Measurements from ENCODE around the gene MED27. TPM values are rescaled to one million over a fixed set of nuclear protein-coding genes. Genes with fewer than 3 reads are reported as not detected.

Gene MED27
- total and polyA plus RNA-seq, 9 of the 15 experiments (the other 6 are each of a cell fraction or from before 2014, with no cell fraction given): 24.4 to 91.0 (median 36.1) TPM

DNA sequence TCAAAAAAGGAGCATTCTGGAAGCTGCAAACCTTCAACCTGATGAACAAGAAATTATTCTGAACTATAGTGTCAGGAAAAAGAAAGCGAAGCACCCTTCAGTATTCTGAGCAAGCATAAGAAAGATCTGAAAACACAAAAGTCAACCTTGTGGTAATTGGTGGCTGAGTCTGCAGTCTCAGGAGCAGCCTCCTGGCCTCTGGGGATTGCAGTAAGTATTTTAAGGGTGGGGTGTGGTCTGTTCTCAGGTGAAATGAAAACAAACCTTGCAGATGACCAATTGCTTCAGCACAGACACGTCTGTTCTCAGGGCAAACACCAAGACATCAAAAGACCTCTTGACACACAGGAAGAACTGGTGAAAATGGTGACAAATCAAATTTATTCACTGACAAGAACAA, 192.0 kb downstream of the MED27 start (continued):
- TF ChIP-seq, protein P1, sequence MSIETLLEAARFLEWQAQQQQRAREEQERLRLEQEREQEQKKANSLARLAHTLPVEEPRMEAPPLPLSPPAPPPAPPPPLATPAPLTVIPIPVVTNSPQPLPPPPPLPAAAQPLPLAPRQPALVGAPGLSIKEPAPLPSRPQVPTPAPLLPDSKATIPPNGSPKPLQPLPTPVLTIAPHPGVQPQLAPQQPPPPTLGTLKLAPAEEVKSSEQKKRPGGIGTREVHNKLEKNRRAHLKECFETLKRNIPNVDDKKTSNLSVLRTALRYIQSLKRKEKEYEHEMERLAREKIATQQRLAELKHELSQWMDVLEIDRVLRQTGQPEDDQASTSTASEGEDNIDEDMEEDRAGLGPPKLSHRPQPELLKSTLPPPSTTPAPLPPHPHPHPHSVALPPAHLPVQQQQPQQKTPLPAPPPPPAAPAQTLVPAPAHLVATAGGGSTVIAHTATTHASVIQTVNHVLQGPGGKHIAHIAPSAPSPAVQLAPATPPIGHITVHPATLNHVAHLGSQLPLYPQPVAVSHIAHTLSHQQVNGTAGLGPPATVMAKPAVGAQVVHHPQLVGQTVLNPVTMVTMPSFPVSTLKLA (conservative IDR thresholded peaks at IDR 0.05): no peak
- TF ChIP-seq SAP30 (IDR thresholded peaks at IDR 0.05; ENCODE audit: borderline replicate concordance, insufficient read depth, low read depth, low read length, poor library complexity, severe bottlenecking) (no peak), ZNF311 (CRISPR knock-in tag; IDR thresholded peaks at IDR 0.05) (no peak), KDM1A (IDR thresholded peaks at IDR 0.05) (no peak), ZNF174 (CRISPR knock-in tag; IDR thresholded peaks at IDR 0.05) (no peak), ZNF41 (CRISPR knock-in tag; conservative IDR thresholded peaks at IDR 0.05) (no peak)
- TF ChIP-seq, protein P2, sequence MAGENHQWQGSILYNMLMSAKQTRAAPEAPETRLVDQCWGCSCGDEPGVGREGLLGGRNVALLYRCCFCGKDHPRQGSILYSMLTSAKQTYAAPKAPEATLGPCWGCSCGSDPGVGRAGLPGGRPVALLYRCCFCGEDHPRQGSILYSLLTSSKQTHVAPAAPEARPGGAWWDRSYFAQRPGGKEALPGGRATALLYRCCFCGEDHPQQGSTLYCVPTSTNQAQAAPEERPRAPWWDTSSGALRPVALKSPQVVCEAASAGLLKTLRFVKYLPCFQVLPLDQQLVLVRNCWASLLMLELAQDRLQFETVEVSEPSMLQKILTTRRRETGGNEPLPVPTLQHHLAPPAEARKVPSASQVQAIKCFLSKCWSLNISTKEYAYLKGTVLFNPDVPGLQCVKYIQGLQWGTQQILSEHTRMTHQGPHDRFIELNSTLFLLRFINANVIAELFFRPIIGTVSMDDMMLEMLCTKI (IDR thresholded peaks at IDR 0.05; ENCODE audit: partially characterized antibody): no peak

DNA sequence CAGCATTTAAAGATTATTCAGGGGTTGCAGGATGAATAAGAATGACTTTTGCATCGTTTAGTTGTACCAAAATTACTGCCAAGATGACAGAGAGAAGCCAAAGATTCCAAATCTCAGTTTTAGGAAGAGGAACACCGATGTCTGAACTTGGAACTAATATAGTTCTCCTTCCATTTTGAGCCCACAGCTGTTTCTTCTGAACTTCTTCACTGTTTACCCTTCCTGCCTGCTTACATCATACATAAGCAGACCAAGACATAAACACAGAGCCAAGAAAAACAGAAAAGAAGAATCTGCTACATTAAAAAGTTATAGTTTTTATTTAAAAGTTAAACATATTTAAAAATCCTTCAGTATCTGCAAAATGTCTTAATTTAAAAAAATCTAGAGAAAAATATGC, 192.8 kb downstream of the MED27 start:
- H3K9ac ChIP-seq (ENCODE audit: insufficient read depth in 1 of 2, low read depth in 2 of 2, low read length in 2 of 2): no peak overlapping the region
- H3K9me3 ChIP-seq (replicated peaks; ENCODE audit: control insufficient read depth, insufficient read depth, low read depth, low read length): no peaks in the 10 kb centered on the region
- no TSS peak for BruUV-seq (replicated peaks)
- no peaks in the 10 kb centered on the region for H3K79me2 ChIP-seq (ENCODE audit: control insufficient read depth, insufficient read depth, low read length)
- H3K36me3 ChIP-seq (ENCODE audit: control insufficient read depth, insufficient read depth, low read length): peaks cover 4% of the 10 kb centered on the region; the same call in 2 of the 3 replicates
- ATAC-seq: no peak
- no peak overlapping the region for H3K4me3 ChIP-seq
- in situ Hi-C loops (cut with MboI): no loop called here
- no peak for DNase-seq (ENCODE audit: extremely low read depth in 1 of 4, low spot score in 3 of 4)
- no peaks in the 10 kb centered on the region for H3K27me3 ChIP-seq (ENCODE audit: control insufficient read depth in 2 of 2, insufficient read depth in 2 of 2, low read length in 2 of 2)
- H3K9me1 ChIP-seq (ENCODE audit: control insufficient read depth, insufficient read depth, low read length): no peaks in the 10 kb centered on the region
- no peaks in the 10 kb centered on the region for H4K20me1 ChIP-seq (replicated peaks; ENCODE audit: control insufficient read depth, insufficient read depth, low read length)
- H3K27ac ChIP-seq (ENCODE audit: extremely low read depth, low read depth, low read length): no peak overlapping the region
- FAIRE-seq: no peak
- H3K4me1 ChIP-seq (replicated peaks in 1 of 2; ENCODE audit: control insufficient read depth in 2 of 2, insufficient read depth in 2 of 2, low read length in 2 of 2): peaks cover 0 to 3% of the 10 kb centered on the region in 2 experiments; a peak in 1 of 5 replicates
- no peak for TF ChIP-seq PHF21A (IDR thresholded peaks at IDR 0.05; ENCODE audit: borderline replicate concordance, low read depth)
- intact Hi-C loops (cut with micrococcal nuclease): no loop called here
- whole genome bisulfite sequencing (ENCODE audit: insufficient coverage, low coverage, missing lambda C conversion rate): 42% methylated on average over 2 of the region's 2 CpGs
- H3K4me2 ChIP-seq (ENCODE audit: insufficient read depth, low read length): no peak overlapping the region
- no peak overlapping the region for H2AFZ ChIP-seq (ENCODE audit: low read depth, low read length)
- POLR2A ChIA-PET: interaction anchor here (1.6 kb wide), 1 partner anchor 11 kb away, joined by 3 read pairs; no protein-coding TSS in a partner anchor
- CTCF ChIA-PET (ENCODE audit: low intra/inter-chr PET ratio): no interaction called here

All from K562 (cell line).